Mesendoderm (in vitro differentiated cells): Measurements from ENCODE around the gene C1QTNF7.

Source experiments
- DNase-seq: peaks from one replicate; pipeline ENCODE4 v3.0.0; 2013
- H2AK5ac ChIP-seq: 2 replicates; pipeline ENCODE4 v1.6.1; 2013; ENCODE audit warnings: low read length, inconsistent platforms
- H2BK120ac ChIP-seq: 2 replicates; pipeline ENCODE4 v1.6.1; 2013; ENCODE audit warnings: low read depth, mild to moderate bottlenecking, low read length, moderate library complexity, mixed read lengths
- H2BK15ac ChIP-seq: replicated peaks from 2 replicates; pipeline ENCODE4 v1.6.1; 2013; ENCODE audit warnings: low read depth, mild to moderate bottlenecking, moderate library complexity
- H2BK5ac ChIP-seq: 2 replicates; pipeline ENCODE4 v1.6.1; 2013; ENCODE audit warnings: low read length, inconsistent platforms
- H3K18ac ChIP-seq: 2 replicates; pipeline ENCODE4 v1.6.1; 2013; ENCODE audit warnings: mild to moderate bottlenecking, low read length, mixed read lengths
- H3K23ac ChIP-seq: one replicate; pipeline ENCODE4 v1.6.1; 2013; ENCODE audit warnings: low read length
- H3K27ac ChIP-seq: 2 replicates; pipeline ENCODE4 v1.5.1; 2013; ENCODE audit warnings: low read depth, mild to moderate bottlenecking, inconsistent platforms, low read length, moderate library complexity
- H3K27me3 ChIP-seq: 2 replicates; pipeline ENCODE4 v1.6.1; 2013; ENCODE audit warnings: low read length, control low read depth, mild to moderate bottlenecking, inconsistent platforms; ENCODE audit not compliant: insufficient read depth, poor library complexity
- H3K36me3 ChIP-seq: 2 replicates; pipeline ENCODE4 v1.6.1; 2013; ENCODE audit warnings: low read length, inconsistent platforms; ENCODE audit not compliant: control insufficient read depth, insufficient read depth
- H3K4ac ChIP-seq: one replicate; pipeline ENCODE4 v1.6.1; 2013; ENCODE audit warnings: low read depth, mild to moderate bottlenecking, low read length, moderate library complexity
- H3K4me1 ChIP-seq: 2 replicates; pipeline ENCODE4 v1.6.1; 2013; ENCODE audit warnings: low read depth, low read length, inconsistent platforms; ENCODE audit not compliant: control insufficient read depth
- H3K4me2 ChIP-seq: 2 replicates; pipeline ENCODE4 v1.6.1; 2013; ENCODE audit warnings: low read length
- H3K4me3 ChIP-seq: 2 replicates; pipeline ENCODE4 v1.5.1; 2013; ENCODE audit warnings: mild to moderate bottlenecking, low read length
- H3K56ac ChIP-seq: one replicate; pipeline ENCODE4 v1.6.1; 2013; ENCODE audit warnings: low read length
- H3K79me1 ChIP-seq: 2 replicates; pipeline ENCODE4 v1.6.1; 2013; ENCODE audit warnings: low read length, inconsistent platforms
- H3K79me2 ChIP-seq: 2 replicates; pipeline ENCODE4 v1.6.1; 2013; ENCODE audit warnings: mild to moderate bottlenecking, low read length; ENCODE audit not compliant: control insufficient read depth, insufficient read depth
- H3K9ac ChIP-seq: 2 replicates; pipeline ENCODE4 v1.6.1; 2013; ENCODE audit warnings: low read length, inconsistent platforms
- H4K5ac ChIP-seq: one replicate; pipeline ENCODE4 v1.6.1; 2013; ENCODE audit warnings: low read length
- H4K8ac ChIP-seq: one replicate; pipeline ENCODE4 v1.6.1; 2013; ENCODE audit warnings: low read depth, mild to moderate bottlenecking, control low read depth, low read length, moderate library complexity
- WGBS: extraction: QIAGEN DNeasy Blood & Tissue Kit; methylation state at CpG from one replicate; pipeline ENCODE4 v1.1.7; 2013; ENCODE audit warnings: low lambda C conversion rate, missing lambda C conversion rate; ENCODE audit not compliant: insufficient coverage; ENCODE audit errors: extremely low coverage; 5-methylcytosine and 5-hydroxymethylcytosine counted together

The C1QTNF7 gene

GRCh38 chr4:15396157-15396800 lies 31.6 kb upstream of the C1QTNF7 start:
- Histone ChIP-seq H2BK15ac (no peak overlapping the region), H3K4me2 (no peak overlapping the region), H3K27me3 (no peaks in the 10 kb centered on the region), H2AK5ac (no peak overlapping the region), H3K36me3 (no peaks in the 10 kb centered on the region), H4K8ac (no peak overlapping the region), H3K4ac (no peak overlapping the region), H3K23ac (no peak overlapping the region), H3K56ac (no peak overlapping the region), H3K4me3 (no peak overlapping the region), H2BK120ac (no peak overlapping the region), H3K18ac (no peak overlapping the region), H3K79me2 (no peaks in the 10 kb centered on the region), H3K9ac (no peak overlapping the region), H4K5ac (no peak overlapping the region), H3K79me1 (no peaks in the 10 kb centered on the region), H3K27ac (no peak overlapping the region), H2BK5ac (no peak overlapping the region), H3K4me1 (no peaks in the 10 kb centered on the region)
- peak; percentile 82 for DNase-seq
- no CpG with 5 or more reads among the region's 4 CpGs for WGBS

GRCh38 chr4:15398001-15398400 lies 29.8 kb upstream of the C1QTNF7 start:
- Histone ChIP-seq H2BK15ac (no peak overlapping the region), H3K36me3 (no peaks in the 10 kb centered on the region), H3K79me1 (no peaks in the 10 kb centered on the region), H4K5ac (no peak overlapping the region), H2AK5ac (no peak overlapping the region), H3K4me2 (no peak overlapping the region), H3K27ac (no peak overlapping the region), H3K4me3 (no peak overlapping the region), H3K27me3 (no peaks in the 10 kb centered on the region), H3K4me1 (no peaks in the 10 kb centered on the region), H3K79me2 (no peaks in the 10 kb centered on the region), H2BK120ac (no peak overlapping the region), H2BK5ac (no peak overlapping the region), H3K9ac (no peak overlapping the region), H3K18ac (no peak overlapping the region), H4K8ac (no peak overlapping the region), H3K4ac (no peak overlapping the region), H3K56ac (no peak overlapping the region), H3K23ac (no peak overlapping the region)
- WGBS: no CpG with 5 or more reads among the region's 3 CpGs
- no peak for DNase-seq

- H3K9ac ChIP-seq: no peak overlapping the region
- no peak overlapping the region for H3K18ac ChIP-seq
- no peak overlapping the region for H4K5ac ChIP-seq
- H4K8ac ChIP-seq: no peak overlapping the region
- no peaks in the 10 kb centered on the region for H3K79me1 ChIP-seq
- no peak overlapping the region for H2BK5ac ChIP-seq
- no peak overlapping the region for H2AK5ac ChIP-seq
- H3K79me2 ChIP-seq: no peaks in the 10 kb centered on the region
- H3K27me3 ChIP-seq: no peaks in the 10 kb centered on the region
- WGBS: no CpG with 5 or more reads among the region's 4 CpGs
- no peaks in the 10 kb centered on the region for H3K36me3 ChIP-seq
- no peak overlapping the region for H2BK15ac ChIP-seq
- H2BK120ac ChIP-seq: no peak overlapping the region
- H3K4me1 ChIP-seq: no peaks in the 10 kb centered on the region
- H3K4ac ChIP-seq: no peak overlapping the region
- no peak overlapping the region for H3K27ac ChIP-seq
- H3K4me2 ChIP-seq: no peak overlapping the region
- H3K4me3 ChIP-seq: no peak overlapping the region
- no peak for DNase-seq
- no peak overlapping the region for H3K23ac ChIP-seq
- no peak overlapping the region for H3K56ac ChIP-seq
Observed at GRCh38 chr4:15398732-15399131, 29.1 kb upstream of the C1QTNF7 start.

GRCh38 chr4:15400226-15400625 lies 27.6 kb upstream of the C1QTNF7 start:
- no peak overlapping the region for H2BK120ac ChIP-seq
- H3K27me3 ChIP-seq: no peaks in the 10 kb centered on the region
- H3K4me2 ChIP-seq: no peak overlapping the region
- no peak overlapping the region for H3K4ac ChIP-seq
- H3K27ac ChIP-seq: no peak overlapping the region
- H3K79me2 ChIP-seq: no peaks in the 10 kb centered on the region
- H3K56ac ChIP-seq: no peak overlapping the region
- H2AK5ac ChIP-seq: no peak overlapping the region
- H3K79me1 ChIP-seq: no peaks in the 10 kb centered on the region
- no CpG with 5 or more reads among the region's 3 CpGs for WGBS
- no peak overlapping the region for H3K9ac ChIP-seq
- no peak overlapping the region for H3K18ac ChIP-seq
- no peak for DNase-seq
- no peak overlapping the region for H3K23ac ChIP-seq
- no peaks in the 10 kb centered on the region for H3K4me1 ChIP-seq
- H4K5ac ChIP-seq: no peak overlapping the region
- no peak overlapping the region for H4K8ac ChIP-seq
- H2BK5ac ChIP-seq: no peak overlapping the region
- no peak overlapping the region for H3K4me3 ChIP-seq
- no peak overlapping the region for H2BK15ac ChIP-seq
- no peaks in the 10 kb centered on the region for H3K36me3 ChIP-seq

- Histone ChIP-seq H3K23ac (no peak overlapping the region), H3K9ac (no peak overlapping the region), H3K27me3 (no peaks in the 10 kb centered on the region), H4K8ac (no peak overlapping the region), H3K4me3 (no peak overlapping the region), H3K4me2 (no peak overlapping the region), H3K36me3 (no peaks in the 10 kb centered on the region), H2BK120ac (no peak overlapping the region), H2BK5ac (no peak overlapping the region), H4K5ac (no peak overlapping the region), H3K18ac (no peak overlapping the region), H3K27ac (peak overlapping the region; percentile 13), H3K4ac (no peak overlapping the region), H2AK5ac (no peak overlapping the region), H3K4me1 (no peaks in the 10 kb centered on the region), H2BK15ac (no peak overlapping the region), H3K79me2 (no peaks in the 10 kb centered on the region), H3K56ac (no peak overlapping the region), H3K79me1 (no peaks in the 10 kb centered on the region)
- WGBS: no CpG with 5 or more reads among the region's 9 CpGs
- peak; percentile 24 for DNase-seq
Observed at GRCh38 chr4:15400981-15401671, 26.7 kb upstream of the C1QTNF7 start.

- H2AK5ac ChIP-seq: no peak overlapping the region
- no peak overlapping the region for H3K27ac ChIP-seq
- H3K18ac ChIP-seq: no peak overlapping the region
- no peak overlapping the region for H3K56ac ChIP-seq
- H3K4me1 ChIP-seq: no peaks in the 10 kb centered on the region
- H3K79me1 ChIP-seq: no peaks in the 10 kb centered on the region
- H4K5ac ChIP-seq: no peak overlapping the region
- no peaks in the 10 kb centered on the region for H3K27me3 ChIP-seq
- no peak overlapping the region for H3K4me3 ChIP-seq
- no peaks in the 10 kb centered on the region for H3K36me3 ChIP-seq
- no peak overlapping the region for H2BK15ac ChIP-seq
- no peaks in the 10 kb centered on the region for H3K79me2 ChIP-seq
- no CpG with 5 or more reads among the region's 2 CpGs for WGBS
- no peak overlapping the region for H3K9ac ChIP-seq
- H3K23ac ChIP-seq: no peak overlapping the region
- no peak for DNase-seq
- no peak overlapping the region for H2BK5ac ChIP-seq
- no peak overlapping the region for H2BK120ac ChIP-seq
- no peak overlapping the region for H4K8ac ChIP-seq
- no peak overlapping the region for H3K4ac ChIP-seq
- no peak overlapping the region for H3K4me2 ChIP-seq
Observed at GRCh38 chr4:15402146-15402545, 25.7 kb upstream of the C1QTNF7 start.
